AG09309 (cell line): Measurements from ENCODE around the gene MGAT5.

Source experiments
- DNase-seq: peaks from one replicate; pipeline ENCODE4 v3.0.0-alpha.2; 2010; ENCODE audit warnings: low read depth
- H3K4me3 ChIP-seq: 2 replicates; pipeline ENCODE4 v1.5.1; 2011; ENCODE audit warnings: mild to moderate bottlenecking, low read depth, low read length, moderate library complexity; ENCODE audit not compliant: control insufficient read depth
- TF ChIP-seq, protein P1 (sequence below): IDR thresholded peaks from 2 replicates; pipeline ENCODE4 v1.5.1; 2011; ENCODE audit warnings: mild to moderate bottlenecking, low read depth, low read length, inconsistent platforms; ENCODE audit not compliant: insufficient read depth, control insufficient read depth; ENCODE audit errors: missing control alignments

MGAT5 gene

GRCh38 chr2:134260713-134261112 lies 6.8 kb downstream of the MGAT5 start:
- no peak overlapping the region for H3K4me3 ChIP-seq
- TF ChIP-seq, protein P1, sequence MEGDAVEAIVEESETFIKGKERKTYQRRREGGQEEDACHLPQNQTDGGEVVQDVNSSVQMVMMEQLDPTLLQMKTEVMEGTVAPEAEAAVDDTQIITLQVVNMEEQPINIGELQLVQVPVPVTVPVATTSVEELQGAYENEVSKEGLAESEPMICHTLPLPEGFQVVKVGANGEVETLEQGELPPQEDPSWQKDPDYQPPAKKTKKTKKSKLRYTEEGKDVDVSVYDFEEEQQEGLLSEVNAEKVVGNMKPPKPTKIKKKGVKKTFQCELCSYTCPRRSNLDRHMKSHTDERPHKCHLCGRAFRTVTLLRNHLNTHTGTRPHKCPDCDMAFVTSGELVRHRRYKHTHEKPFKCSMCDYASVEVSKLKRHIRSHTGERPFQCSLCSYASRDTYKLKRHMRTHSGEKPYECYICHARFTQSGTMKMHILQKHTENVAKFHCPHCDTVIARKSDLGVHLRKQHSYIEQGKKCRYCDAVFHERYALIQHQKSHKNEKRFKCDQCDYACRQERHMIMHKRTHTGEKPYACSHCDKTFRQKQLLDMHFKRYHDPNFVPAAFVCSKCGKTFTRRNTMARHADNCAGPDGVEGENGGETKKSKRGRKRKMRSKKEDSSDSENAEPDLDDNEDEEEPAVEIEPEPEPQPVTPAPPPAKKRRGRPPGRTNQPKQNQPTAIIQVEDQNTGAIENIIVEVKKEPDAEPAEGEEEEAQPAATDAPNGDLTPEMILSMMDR, result no peak
- peak; percentile 83 for DNase-seq

- no peak overlapping the region for H3K4me3 ChIP-seq
- TF ChIP-seq, protein P1, result no peak
- DNase-seq, result no peak
Observed at GRCh38 chr2:134261398-134262131, 7.7 kb downstream of the MGAT5 start.

GRCh38 chr2:134262684-134263083 lies 8.8 kb downstream of the MGAT5 start:
- no peak for DNase-seq
- TF ChIP-seq, protein P1, result no peak
- no peak overlapping the region for H3K4me3 ChIP-seq

DNA sequence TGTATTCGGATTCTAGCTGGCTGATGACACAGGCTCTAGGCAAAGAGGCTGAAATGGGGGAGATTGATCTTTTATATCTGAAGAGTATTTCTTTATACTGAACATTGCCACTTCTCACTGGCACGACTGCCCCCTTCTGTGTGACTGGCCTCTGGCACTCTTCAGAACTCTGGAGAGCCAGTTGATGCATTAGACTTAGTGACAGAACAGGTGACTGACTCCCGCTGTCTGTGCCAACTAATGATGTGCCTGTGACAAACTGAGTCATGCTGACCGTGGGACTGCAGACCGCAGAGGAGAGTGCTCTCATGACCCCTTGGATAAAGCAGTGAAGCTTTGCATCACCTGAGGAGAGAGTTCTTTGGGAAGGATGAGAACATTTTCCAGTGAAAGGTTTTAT lies 14.4 kb downstream of the MGAT5 start:
- TF ChIP-seq, protein P1, result no peak
- DNase-seq, result no peak
- no peak overlapping the region for H3K4me3 ChIP-seq

DNA sequence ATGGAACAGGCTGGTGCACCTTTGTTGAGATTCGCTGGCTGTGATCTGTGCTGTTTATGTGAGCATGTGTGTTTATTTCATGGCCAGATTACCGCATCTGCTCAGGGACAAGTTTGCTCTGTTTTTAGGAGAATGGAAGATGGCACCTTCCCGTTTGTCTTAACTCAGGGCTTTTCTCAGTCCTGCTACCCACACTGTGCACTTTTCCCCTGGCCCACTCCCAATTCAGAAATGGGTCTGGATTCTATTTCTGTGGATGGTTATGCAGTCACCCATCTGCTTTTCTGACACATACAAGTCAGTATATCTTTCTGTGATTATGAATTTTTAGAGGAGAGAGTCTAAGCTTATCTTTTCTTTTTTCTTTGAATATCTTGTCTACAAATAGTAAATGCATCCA lies 15.4 kb downstream of the MGAT5 start:
- no peak overlapping the region for H3K4me3 ChIP-seq
- TF ChIP-seq, protein P1, result no peak
- DNase-seq, result no peak

DNA sequence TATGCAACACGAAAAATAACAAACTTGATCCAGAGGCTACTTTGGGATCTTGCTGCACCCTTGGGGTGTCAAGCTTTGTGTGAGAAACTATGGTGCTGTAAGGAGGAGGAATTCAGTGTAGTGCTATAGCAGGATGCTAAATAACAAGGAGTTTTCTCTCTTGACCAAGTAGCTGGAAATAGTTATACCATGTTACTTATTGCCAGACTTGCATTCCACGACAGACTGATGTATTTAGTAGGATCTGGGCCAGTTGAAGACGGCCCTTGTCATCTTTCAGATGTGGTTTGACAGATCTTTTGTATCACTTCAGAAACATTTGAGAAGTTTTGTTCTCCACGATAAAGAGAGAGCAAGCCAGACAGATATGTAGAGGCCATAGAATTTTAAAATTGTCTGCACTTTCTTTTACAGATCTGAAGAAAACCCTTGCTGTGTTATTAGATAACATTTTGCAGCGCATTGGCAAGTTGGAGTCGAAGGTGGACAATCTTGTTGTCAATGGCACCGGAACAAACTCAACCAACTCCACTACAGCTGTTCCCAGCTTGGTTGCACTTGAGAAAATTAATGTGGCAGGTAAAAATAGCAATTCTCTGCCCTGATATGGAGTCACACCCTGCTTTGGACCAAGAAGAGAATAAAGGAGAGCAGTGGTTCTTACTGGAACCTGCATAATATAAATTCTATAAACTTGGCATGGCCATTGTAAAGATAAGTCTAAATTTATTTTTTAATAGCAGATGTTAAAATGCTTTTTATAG lies 16.3 kb downstream of the MGAT5 start:
- H3K4me3 ChIP-seq, result no peak overlapping the region
- DNase-seq, result no peak
- TF ChIP-seq, protein P1, result no peak
